NOMO-1 (cell line): ENCODE data around the gene PLPP1.
"Not testable (repeated sequence)": the region's sequence is repeated elsewhere in the genome, so short reads cannot be mapped to it uniquely, and the experiment has no call there.

Experiments used
- DNase-seq, 2 experiments: peaks; one replicate each; lab custom pipeline; 2025; ENCODE audit not compliant: unreplicated experiment in 2 of 2; lab: John Stamatoyannopoulos, UW

PLPP1 gene

DNA sequence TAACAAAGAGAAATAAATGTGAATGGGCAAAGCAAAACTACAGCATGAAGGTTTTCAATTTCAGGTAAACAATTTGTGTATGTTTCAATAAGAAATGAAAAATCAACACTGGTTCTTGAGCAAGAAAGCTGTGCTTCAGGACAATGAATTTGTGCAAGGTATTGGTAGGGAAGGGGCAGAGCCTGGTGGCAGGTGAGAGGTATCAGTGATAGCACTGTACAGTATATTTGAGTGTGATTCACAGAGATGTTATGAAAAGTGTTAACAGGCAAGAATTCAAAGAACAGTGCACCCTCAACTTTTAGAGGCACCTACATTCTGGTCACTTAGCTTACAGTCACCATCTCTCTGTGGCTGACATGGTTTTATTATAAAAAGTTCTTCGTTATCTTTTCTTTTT lies 25.7 kb downstream of the PLPP1 start:
- no peak for DNase-seq

DNA sequence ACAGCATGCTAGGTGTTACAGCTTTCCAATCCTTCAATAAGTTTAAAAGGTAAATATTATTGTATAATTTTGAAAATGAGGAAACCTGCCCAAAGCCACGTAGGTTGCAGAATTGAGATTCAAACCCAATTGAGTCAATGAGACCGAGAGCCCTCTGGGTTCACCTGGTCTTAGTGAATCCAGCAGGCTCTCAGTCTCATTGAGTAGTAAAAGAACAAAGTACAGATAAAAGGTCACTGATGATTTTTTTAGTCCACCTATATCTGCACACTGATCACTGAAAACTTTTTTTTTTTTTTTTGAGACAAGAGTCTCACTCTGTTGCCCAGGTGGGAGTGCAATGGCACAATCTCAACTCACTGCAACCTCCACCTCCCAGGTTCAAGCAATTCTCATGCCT lies 27.2 kb downstream of the PLPP1 start:
- DNase-seq = no peak

DNA sequence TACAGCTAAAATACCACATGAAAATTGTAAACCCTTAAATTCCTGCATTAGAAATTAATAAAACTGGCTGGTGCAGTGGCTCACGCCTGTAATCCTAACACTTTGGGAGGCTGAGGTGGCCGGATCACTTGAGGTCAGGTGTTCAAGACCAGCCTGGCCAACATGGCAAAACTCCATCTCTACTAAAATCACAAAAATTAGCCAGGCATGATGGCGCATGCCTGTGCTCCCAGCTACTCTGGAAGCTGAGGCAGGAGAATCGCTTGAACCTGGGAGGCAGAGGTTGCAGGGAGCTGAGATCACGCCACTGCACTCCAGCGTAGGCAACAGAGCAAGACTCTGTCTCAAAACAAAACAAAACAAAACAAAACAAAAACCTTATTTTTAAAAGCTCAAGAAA lies 29.1 kb downstream of the PLPP1 start:
- not testable (repeated sequence) for DNase-seq

DNA sequence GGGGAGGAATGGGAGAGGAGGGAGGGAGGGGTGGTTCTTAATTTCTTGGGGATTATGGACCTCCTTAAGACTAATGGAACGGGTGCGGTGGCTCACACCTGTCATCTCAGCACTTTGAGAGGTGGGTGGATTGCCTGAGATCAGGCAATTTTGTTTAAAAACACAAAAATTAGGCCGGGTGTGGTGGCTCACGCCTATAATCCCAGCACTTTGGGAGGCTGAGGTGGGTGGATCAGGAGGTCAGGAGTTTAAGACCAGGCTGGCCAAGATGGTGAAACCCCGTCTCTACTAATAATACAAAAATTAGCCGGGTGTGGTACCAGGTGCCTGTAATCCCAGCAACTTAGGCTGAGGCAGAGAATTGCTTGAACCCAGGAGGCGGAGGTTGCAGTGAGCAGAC lies 30.8 kb downstream of the PLPP1 start:
- not testable (repeated sequence) for DNase-seq

DNA sequence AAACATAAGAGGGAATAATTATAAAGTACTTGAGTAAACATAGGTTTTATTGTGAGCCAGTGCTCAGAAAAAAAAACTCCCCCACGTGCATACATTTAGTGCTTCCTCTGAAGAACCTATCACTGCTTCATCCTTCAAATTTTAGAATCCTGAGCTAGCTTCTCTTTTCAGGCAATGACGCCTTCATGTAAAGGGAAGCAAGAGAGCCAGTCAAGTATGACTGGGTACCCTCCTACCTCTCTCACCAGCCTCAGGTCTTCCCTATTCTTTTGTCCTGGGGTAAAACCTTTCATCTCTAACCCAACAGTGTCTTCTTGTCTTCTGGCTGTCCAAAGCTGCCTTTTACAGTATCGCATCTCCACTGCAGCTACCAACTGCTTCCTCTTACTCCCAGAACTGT lies 32.0 kb downstream of the PLPP1 start:
- no peak for DNase-seq

DNA sequence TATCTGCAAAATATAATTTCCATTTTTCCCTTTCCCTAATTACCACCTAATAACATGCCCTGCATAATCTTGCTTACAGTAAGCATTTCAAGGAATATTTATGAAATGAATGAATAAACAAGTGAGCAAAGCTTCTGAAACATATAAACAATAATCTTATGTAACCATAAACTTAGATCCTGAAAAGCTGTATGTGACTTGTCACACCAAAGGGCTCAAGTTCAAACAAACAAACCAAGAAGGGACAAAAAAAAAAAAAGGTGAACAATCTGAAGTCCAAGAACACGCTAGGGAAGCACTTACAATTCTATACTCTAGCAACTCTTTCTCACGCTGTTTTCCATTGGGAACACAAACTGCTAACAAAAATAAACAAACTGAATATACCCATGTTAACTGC lies 36.3 kb downstream of the PLPP1 start:
- DNase-seq = no peak

DNA sequence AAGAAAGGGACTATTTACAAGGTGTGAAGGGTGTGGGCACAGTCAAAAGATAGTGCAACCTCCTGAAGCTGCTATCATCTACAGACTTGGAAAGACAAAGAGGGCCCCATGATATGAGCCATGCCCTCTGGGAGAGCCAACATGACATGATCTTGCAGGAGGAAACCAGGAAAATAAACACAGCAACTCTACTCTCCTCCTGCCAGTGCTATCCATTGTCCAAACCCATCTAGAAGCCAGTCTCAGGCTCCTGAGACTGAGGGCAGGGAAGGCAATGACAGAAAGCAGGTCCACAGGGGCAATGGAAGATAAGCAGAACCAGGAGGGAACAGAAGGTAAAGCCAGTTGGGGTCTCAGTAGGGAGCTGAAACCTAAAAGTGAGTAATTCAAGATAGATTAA lies 37.1 kb downstream of the PLPP1 start:
- DNase-seq = no peak

DNA sequence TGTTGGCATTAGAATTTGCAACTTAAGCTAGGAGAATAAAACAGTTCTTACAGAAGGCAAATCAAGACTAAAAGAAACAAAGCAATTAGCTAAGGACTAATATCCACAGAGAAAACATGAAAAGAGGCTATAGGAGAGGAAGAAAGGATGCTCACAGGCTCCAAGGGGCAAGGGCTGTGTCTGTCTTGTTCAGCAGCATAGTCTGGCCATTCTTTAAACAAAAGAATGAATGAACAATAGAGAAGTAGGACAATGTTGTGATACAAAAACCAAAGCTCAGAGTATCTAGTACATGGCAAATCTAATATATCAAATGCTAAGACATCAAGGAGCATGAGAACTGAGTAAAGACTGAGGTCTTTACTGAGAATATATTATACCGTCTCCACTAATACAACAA lies 39.5 kb downstream of the PLPP1 start:
- no peak for DNase-seq

DNA sequence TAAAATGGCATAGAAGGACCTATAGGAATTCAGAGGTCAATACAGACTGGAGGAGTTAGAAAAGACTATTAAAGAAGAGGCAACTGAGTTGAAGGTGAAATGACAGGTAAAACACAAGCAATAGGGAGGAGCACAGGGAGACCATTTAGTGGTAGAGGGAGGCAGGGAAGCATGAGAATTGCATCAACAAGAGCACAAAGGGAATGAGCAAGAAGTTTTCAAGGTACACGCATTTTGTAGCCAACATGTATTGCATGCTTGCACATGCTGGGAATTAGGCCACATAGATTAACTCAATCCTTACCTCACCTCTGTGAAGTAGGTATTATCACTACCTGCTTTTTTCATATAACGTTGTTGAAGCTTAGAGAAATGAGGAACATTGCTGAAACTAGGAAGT lies 42.3 kb downstream of the PLPP1 start:
- no peak for DNase-seq

DNA sequence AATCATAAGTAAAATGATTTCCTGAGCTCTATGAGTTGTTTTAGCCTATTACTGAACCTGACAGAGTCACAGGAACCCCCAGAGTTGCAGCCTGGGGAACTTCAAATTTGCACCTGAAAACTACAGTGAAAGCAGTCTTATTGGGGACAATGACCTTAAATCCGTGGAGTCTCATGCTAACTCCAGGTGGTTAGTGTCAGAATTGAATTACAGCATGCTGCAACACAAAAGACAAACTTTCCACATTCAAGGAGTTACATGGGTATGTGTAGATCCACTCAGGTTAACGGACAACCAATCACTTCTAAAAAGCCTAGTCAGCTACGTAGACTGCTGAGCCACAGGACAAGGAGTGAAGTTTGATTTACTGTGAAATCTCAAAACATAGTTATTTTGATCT lies 49.7 kb downstream of the PLPP1 start:
- DNase-seq = no peak

DNA sequence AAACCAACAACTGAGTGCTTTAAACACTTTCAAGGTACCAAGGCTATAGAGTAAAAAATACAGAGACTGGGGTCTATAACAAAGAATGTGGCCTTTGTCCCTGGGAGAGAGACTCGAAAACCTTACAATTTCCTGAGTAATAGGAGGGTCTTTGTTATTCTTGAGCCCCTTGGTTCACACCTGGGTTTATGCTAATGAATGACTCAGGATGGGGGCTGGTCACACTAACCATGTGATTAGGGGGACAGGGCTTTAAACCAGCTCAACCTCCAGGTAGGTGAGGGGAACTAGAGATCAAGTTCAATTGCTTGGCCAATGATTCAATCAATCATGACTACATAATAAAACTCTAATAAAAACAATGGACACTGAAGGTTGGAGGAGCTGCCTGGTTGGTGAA lies 50.2 kb downstream of the PLPP1 start:
- DNase-seq = no peak

DNA sequence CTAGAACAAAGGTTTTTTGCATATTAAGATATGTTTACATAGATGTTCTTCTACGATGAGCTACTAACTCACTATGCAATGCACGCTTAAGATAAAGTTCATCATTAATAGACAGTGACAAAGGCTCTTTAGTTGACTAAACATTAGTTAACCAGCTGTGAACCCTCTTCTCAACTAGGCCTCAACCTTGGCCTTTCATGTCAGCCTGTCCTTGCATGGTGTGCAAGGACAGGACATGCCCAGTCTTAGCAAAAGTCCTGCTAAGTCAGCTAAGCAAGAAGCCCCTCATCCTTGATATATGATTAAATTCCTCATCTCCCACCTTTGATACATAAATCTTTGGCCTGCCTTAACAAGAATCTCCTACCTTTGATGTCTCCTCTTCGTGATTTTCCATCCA lies 50.9 kb downstream of the PLPP1 start:
- no peak for DNase-seq

DNA sequence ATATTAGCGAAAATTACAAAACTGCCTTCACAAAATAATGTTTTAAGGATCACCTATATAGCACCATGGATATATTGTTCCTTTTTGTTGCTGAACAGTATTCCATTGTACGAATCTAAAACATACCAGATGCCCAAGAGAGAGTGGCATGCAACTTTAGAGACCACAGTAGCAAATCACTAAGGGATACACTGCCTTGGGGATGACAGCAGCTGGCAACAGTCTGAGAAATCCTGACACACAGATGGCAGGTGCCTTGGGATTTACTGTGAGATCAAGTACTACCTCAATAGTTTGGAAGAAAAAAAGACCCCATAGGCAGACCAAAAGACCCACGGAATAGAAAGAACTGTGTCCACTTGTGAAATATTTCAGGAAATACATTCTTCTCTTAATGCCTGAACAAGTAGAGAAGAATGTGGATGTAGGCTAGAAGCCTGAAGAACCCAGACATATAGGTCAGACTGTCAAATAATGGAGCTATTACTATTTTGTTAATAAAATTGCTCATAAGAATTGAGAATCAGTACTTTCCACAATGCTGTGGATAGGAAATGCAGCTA lies 53.4 kb downstream of the PLPP1 start:
- no peak for DNase-seq

DNA sequence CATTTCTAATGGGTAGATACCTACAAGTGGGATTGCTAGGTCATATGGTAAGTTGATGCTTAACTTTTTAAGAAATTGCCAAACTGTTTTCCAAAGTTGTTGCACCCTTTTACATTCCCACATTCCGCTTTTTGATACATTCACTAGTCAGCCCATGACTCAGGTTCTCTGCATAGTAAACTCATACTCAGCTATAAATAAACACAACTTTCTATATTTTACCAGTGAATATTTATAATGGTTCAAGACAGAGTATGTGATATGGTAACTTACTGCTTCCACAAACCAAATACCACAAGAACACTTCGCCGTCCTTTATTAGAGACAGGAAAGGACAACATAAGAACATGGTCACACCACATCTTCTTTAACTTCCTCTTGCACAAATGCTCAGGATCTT lies 54.0 kb downstream of the PLPP1 start:
- DNase-seq = peak in 1 of 2 experiments; percentile 10

DNA sequence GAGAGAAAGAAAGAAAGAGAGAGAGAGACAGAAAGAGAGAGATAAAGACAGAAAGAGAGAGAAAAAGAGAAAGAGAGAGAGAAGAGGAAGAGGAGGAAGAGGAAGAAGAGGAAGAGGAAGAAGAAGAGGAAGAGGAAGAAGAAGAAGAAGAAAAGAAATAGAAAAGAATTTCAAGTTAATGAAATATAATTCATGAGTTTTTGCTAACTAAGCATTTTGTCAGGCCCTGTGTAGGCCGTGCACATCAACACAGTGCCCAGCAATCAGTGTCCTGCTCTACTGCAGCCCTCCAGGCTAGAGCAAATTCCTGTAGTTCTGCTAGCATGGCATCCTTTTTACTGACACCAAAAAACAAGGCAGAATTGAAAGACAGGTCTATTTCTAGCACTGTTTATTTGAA lies 62.1 kb downstream of the PLPP1 start:
- DNase-seq = no peak

DNA sequence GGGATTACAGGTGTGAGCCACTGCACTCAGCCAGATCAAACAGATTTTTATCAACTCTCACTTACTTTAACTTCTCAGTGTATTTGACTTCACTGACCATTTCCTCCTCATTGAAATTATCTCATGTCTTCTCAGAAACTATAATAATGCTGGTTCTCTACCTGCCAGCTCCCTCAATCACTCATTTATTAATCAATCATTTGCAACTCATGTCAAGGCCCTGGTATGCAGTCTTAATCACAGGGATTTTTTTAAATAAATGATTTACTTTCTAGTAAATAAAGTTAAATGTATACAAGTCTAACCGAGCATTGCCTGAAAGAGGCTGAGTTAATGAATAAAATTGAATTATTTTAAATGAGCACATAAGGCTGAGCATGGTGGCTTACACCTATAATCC lies 63.3 kb downstream of the PLPP1 start:
- no peak for DNase-seq

DNA sequence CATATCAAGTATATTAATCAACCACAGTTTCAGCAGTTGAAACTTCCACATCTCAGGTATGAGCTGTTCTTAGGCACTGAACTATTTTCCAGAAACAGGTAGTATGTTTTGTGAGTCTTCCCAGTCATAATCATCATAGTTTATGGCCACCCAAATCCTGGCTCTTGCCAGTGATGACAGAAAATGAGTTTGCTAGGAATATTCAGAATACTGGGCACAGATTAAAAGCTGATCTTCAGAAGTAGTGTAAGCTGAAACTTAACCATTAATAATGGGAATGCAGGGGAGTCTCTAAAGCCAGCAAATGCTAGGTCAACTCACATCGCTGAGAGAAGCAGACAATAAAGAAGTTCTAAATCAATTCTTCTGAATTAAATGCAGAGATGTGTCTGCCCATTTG lies 64.5 kb downstream of the PLPP1 start:
- no peak for DNase-seq

DNA sequence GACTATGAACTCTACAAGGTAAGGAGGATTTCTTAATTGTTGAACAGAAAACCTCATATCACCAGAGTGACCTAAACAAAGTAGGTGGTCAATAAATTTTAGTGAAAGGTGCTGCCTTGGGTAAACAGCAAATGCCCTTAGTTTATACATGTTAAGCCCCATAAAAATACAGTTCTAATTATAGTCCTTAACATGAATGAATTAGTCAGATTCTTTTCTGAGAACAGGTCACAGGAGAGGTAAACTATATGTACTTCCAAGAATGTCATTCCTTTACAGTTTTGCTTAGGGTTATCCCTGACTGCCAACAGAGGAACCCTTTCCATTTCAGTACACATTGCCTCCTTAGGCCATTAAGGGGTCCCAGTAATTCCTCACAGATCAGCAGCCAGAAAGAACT lies 64.9 kb downstream of the PLPP1 start:
- no peak for DNase-seq

DNA sequence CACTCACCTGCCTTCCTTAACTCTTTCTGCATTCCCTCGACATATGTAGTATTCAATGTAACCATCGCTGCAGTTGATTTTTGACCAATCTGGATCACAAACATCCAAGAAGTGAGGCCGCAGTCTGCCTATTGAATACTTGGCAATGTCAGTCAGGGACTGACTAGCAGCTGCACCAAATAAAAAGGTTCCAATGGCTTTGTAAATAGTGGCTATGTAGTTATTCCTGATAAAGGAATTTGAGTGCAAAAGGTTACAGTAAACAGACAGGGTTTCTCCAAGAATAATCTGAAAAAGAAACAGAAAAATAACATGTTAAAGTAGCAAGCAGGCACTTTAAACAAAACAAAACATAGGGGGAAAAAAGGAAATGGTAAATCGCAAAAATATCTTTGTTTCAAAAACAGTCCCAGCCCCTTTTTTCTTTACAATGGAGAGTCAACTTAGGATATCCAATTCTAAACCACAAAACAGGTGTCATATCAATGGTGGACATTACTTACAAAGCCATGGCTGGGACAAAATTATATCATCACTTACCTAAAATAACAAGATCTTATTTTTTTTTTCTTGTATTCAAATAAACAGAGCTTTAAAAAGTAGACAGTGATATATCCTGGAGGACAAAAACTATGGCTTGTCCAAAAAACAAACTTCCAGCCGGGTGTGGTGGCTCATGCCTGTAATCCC lies 66.8 kb downstream of the PLPP1 start:
- DNase-seq = no peak

DNA sequence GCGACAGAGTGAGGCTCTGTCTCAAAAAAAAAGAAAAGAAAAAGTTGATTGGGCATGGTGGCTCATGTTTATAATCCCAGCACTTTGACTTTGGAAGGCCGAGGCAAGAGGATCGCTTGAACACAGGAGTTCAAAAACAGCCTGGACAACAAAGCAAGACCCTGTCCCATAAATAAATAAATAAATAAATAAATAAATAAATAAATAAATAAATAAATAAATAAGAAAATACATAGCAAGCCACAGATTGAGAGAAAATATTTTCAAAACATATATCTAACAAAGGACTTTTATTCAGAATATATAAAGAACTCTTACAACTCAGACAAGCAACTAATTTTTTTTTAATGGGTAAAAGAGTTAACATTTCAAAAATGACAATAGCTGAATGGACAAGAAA lies 71.2 kb downstream of the PLPP1 start:
- DNase-seq = no peak

DNA sequence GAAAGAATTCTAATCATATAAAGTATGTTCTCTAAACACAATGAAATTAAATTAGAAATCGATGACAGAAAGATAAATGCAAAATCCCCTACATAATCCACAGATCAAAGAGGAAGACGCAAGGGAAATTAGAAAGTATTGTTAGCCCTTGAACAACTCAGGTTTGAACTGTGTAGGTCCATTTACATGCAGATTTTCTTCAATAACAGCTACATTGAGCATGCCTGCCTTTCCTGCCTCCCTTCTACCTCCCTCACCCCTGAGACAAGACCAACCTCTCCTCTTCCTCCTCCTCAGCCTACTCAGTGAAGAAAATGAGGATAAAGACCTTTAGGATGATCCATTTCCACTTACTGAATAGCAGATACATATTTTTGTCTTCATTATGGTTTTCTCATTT lies 75.2 kb downstream of the PLPP1 start:
- DNase-seq = no peak

DNA sequence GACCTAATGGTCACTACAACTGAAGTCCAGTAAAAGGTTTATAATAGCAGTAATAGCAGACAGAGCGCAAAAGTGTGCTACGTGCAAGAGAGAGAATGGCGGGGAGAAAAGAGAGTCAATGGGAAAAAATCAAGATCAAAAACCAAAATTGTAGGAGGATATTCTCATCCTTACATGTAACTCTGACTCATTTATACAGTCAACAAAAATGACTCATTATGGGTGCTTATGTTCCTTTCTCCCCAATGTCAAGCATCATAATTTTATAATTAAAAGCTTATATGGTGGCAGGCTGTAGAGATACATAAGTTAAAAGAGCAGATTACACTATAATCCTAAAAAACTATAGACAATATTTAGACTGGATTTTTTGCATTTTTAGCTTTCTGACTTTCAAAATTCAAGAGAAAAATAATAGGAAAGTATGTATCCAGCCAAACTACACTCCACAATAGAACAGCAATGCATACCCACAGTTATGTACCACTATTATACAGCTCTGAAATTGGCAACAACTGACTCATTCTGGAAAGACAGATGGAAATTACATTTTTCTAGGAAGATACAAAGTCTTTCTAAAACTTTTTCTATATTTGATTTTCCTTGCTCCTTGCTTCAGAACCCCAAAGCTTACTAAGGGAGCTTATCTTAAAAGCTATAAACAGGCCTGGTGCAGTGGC lies 78.4 kb downstream of the PLPP1 start:
- no peak for DNase-seq
